MM.1S (cell line): ENCODE data around the gene CNGB1.

Experiments
- CTCF ChIP-seq: fragments of 300-600 bp; sonication (generic); IDR thresholded peaks from 2 replicates; pipeline ENCODE4 v1.5.1; 2016; ENCODE audit warnings: antibody characterized with exemption, low read length, mixed read lengths
- EZH2 ChIP-seq: fragments of 300-600 bp; sonication (generic); optimal IDR thresholded peaks from 2 replicates; pipeline ENCODE3; 2017; ENCODE audit warnings: low read depth, mild to moderate bottlenecking, antibody characterized with exemption, low read length, mixed read lengths

- TF ChIP-seq CTCF (no peak), EZH2 (no peak)
Observed at GRCh38 chr16:57994361-57994760, 23.4 kb upstream of the CNGB1 start.
